ENCODE data around the gene ARX. TPM values are rescaled to one million over a fixed set of nuclear protein-coding genes. Genes with fewer than 3 reads are reported as not detected.

Gene ARX
- total RNA-seq, 1 experiment from 2014 or later = 0.24 TPM

- H4K91ac ChIP-seq (ENCODE audit: insufficient read length, low read depth, low read length) = no peak overlapping the region
- H3K23ac ChIP-seq (ENCODE audit: insufficient read length, low read depth, low read length) = no peak overlapping the region
- H4K5ac ChIP-seq (ENCODE audit: insufficient read length, low read depth, low read length) = no peak overlapping the region
- H3K4me1 ChIP-seq (ENCODE audit: insufficient read depth, low read length) = peaks cover 2% of the 10 kb centered on the region; the same call in 1 of the 2 replicates
- H3K4me3 Mint-ChIP-seq = peak overlapping the region; percentile 52 to 82
- no peak overlapping the region for H2BK12ac ChIP-seq (ENCODE audit: insufficient read length, low read depth, low read length)
- no peak for DNase-seq
- peaks cover 49 to 77% of the 10 kb centered on the region in 2 experiments for H3K4me1 Mint-ChIP-seq
- no peak for TF ChIP-seq CTCF (conservative IDR thresholded peaks at IDR 0.05)
- no peak overlapping the region for H3T11ph ChIP-seq (ENCODE audit: low read length)
- no peaks in the 10 kb centered on the region for H3K79me1 ChIP-seq (ENCODE audit: insufficient read depth, low read depth, low read length, poor library complexity, severe bottlenecking)
- H3K27ac ChIP-seq (ENCODE audit: insufficient read length, low read depth, low read length) = no peak overlapping the region
- no peak overlapping the region for H2AK5ac ChIP-seq (ENCODE audit: insufficient read length, low read length)
- no peak overlapping the region for H2BK5ac ChIP-seq (ENCODE audit: insufficient read length, low read length)
- no peak overlapping the region for H3K14ac ChIP-seq (ENCODE audit: insufficient read depth, low read length)
- H3K9me3 ChIP-seq (ENCODE audit: control insufficient read depth, low read depth, low read length) = no peaks in the 10 kb centered on the region
- no peak overlapping the region for H2BK15ac ChIP-seq (ENCODE audit: low read depth, low read length)
- no peak overlapping the region for H3K4ac ChIP-seq (ENCODE audit: low read depth, low read length)
- no peak overlapping the region for H2BK20ac ChIP-seq (ENCODE audit: low read depth, low read length, poor library complexity, severe bottlenecking)
- H2BK120ac ChIP-seq (ENCODE audit: low read depth, low read length, poor library complexity, severe bottlenecking) = no peak overlapping the region
- H3K18ac ChIP-seq (ENCODE audit: insufficient read length, low read depth, low read length) = no peak overlapping the region
- no peaks in the 10 kb centered on the region for H3K36me3 Mint-ChIP-seq (ENCODE audit: insufficient read depth in 1 of 3, low read depth in 3 of 3)
- peak overlapping the region; percentile 70 for H3K4me2 ChIP-seq (ENCODE audit: insufficient read depth, insufficient read length, low read length)
- H3K79me2 ChIP-seq (ENCODE audit: insufficient read depth, low read length) = no peaks in the 10 kb centered on the region
- H3K27ac Mint-ChIP-seq = no peak overlapping the region
- no peak overlapping the region for H3K9ac ChIP-seq (ENCODE audit: extremely low read depth, insufficient read length, low read length)
- H4K20me1 ChIP-seq (ENCODE audit: control insufficient read depth, insufficient read depth, insufficient read length) = no peaks in the 10 kb centered on the region
- no peak overlapping the region for H3K56ac ChIP-seq (ENCODE audit: insufficient read length, low read depth, low read length)
- no peak overlapping the region for H4K8ac ChIP-seq (replicated peaks; ENCODE audit: insufficient read length, low read depth, low read length)
- no CpG with 5 or more reads among the region's 32 CpGs for WGBS (ENCODE audit: extremely low coverage, insufficient read length, low lambda C conversion rate)
- H3K27me3 Mint-ChIP-seq (ENCODE audit: low read depth) = peaks cover 97% of the 10 kb centered on the region
- peaks cover 86% of the 10 kb centered on the region for H3K27me3 ChIP-seq (ENCODE audit: insufficient read depth, low read length)
- peaks cover 32% of the 10 kb centered on the region for H3K23me2 ChIP-seq (ENCODE audit: insufficient read length, low read depth, low read length, poor library complexity, severe bottlenecking)
- H2AFZ ChIP-seq (ENCODE audit: low read length) = no peak overlapping the region
- peaks cover 2 to 7% of the 10 kb centered on the region in 2 experiments; a peak in 3 of 5 replicates for H3K9me3 Mint-ChIP-seq
These were observed 2.0 kb upstream of the ARX start for GRCh38 chrX:25017667-25018247.
